NCI-H1092 treated with DMSO at 0.1 percent for 48 hours (cell line): ENCODE measurements around the gene TBXAS1.

Source experiments
- DNase-seq: peaks from one replicate; lab custom pipeline; 2025; lab: John Stamatoyannopoulos, UW

The TBXAS1 gene

GRCh38 chr7:139829025-139829774, at the start of gene TBXAS1:
TBXAS1 (plus strand) TSS chr7:139829264; CDS start chr7:139829391, 127 bp downstream.
- DNase-seq, result no peak

DNA sequence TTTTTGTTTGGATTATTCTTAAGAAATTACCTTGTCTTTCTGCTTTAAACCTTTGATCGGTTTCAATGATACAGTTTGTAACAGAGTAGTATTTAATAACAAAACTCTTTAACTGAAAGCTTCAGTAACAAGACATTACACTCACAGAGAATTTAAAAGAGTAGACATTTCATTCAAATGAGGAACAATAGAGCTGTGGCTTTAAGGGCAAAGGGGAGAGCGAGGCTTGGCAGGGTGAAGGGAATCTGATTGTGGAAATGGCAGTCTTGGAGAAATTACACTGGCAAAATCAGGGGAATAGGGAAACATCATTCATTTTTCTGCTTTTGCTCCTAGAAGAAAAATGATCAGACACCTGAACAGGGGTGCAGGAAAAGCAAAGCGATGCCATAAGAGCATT, 46.1 kb upstream of the TBXAS1 start:
- DNase-seq, result no peak

GRCh38 chr7:139783647-139784385, 45.2 kb upstream of the TBXAS1 start:
- no peak for DNase-seq

DNA sequence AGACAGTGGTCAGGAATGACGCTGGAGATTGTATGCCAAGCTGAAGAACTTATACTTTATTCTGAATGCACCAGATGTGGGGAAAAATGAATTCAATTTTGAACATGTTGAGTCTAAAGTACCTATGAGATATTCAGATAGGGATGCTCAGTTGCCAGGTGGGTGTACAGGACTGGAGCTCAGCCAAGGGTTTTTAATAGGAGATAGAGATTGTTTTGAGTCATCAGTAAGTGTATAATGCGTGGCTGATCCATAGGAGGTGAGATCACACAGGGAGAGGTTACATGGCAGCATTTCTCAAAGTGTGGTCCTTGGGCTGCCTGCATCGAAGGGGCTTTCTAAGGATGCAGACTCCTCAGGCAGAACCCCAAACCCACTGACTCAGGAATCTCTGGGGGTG, 44.4 kb upstream of the TBXAS1 start:
- DNase-seq, result no peak

- DNase-seq, result no peak
These were observed 37.7 kb upstream of the TBXAS1 start for GRCh38 chr7:139791316-139791715.

- no peak for DNase-seq
These were observed 31.5 kb upstream of the TBXAS1 start for GRCh38 chr7:139797607-139798006.

- DNase-seq, result no peak
These were observed 30.8 kb upstream of the TBXAS1 start for GRCh38 chr7:139798221-139798620.

DNA sequence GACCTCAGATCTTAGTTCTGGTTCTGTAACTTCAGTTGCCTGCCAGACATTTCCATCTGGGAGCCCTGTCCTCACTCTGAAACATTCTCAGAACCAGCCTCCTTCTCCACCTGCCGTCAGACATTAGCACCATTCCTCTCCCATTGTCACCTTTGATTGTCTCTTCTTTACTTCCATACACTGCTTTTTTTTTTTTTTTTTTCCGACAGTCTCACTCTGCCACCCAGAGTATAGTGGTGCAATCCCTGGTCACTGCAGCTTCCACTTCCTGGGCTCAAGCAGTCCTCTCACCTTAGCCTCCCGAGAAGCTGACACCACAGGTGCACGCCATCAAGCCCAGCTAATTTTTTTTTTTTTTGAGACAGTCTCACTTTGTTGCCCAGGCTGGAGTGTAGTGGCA, 30.2 kb upstream of the TBXAS1 start:
- DNase-seq, result no peak

- no peak for DNase-seq
These were observed 29.5 kb upstream of the TBXAS1 start for GRCh38 chr7:139799586-139799985.

DNA sequence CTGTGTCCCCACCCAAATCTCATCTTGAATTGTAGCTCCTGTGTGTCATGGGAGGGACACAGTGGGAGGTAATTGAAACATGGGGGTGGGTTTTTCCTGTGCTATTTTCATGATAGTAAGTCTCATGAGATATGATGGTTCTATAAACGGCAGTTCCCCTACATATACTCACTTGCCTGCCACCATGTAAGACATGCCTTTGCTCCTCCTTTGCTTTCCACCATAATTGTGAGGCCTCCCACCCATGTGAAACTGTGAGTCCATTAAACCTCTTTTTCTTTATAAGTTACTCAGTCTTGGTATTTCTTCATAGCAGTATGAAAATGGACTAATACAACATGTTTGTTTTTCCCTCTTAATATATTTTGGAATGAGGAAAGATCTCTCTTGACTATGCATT, 24.5 kb upstream of the TBXAS1 start:
- DNase-seq, result no peak

DNA sequence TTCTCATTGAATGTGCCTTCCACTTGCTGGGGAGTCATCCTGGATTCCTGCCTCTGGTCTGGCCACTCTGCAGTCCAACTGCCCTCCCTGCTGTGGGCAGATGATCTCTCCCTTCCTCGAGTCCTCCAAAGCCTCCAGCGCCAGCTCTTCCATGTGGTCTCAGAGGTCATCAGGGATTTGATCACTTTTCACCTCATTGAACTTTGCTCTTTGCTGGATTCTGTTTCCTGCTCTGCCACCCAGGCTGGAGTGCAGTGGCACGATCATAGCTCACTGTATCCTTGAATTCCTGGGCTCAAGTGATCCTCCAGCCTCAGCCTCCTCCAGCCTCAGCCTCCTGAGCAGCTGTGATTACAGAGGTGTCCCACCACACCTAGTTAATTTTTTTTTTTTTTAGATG, 22.1 kb upstream of the TBXAS1 start:
- DNase-seq, result no peak

DNA sequence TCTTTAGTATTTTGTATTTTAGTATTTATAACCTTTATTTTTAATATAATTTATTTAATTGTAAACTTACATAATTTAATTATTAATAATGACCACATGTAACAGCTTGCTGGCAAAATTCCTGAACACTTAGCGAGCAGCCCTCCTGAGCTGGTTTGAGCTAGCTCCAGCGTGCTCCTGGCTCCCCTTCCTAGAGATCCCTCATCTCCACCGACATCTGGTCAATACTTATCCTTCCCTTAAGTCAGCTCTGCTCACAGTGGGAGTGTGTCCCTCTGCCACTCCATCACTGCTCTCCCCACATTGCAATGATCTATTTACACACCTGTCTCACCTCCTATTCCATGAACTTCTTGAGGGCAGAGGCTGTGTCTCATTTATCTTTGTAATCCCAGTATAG, 20.6 kb upstream of the TBXAS1 start:
- DNase-seq, result peak; percentile 13

GRCh38 chr7:139808846-139809442, 20.1 kb upstream of the TBXAS1 start:
- no peak for DNase-seq

GRCh38 chr7:139811066-139811465, 18.0 kb upstream of the TBXAS1 start:
- no peak for DNase-seq

DNA sequence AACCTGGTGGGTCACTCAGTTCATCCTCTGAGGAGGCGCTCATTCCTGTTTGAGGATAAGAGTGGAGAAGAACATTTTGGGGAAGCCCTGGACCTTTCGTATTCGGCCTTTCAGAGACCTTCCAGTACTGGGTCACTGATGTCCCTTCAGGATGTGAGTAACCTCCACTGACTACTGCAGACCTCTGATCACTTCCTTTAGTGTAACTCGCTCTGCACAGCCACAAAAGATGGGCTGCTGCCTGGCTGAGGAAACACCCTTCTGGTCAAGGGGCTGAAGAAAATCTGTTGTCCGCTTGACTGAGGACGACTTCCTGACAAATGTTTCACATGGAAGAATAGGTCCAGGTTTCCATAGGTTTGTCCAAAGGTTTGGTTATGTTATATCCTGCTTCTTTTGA, 15.9 kb upstream of the TBXAS1 start:
- no peak for DNase-seq

- DNase-seq, result no peak
These were observed 15.4 kb upstream of the TBXAS1 start for GRCh38 chr7:139813689-139814088.

DNA sequence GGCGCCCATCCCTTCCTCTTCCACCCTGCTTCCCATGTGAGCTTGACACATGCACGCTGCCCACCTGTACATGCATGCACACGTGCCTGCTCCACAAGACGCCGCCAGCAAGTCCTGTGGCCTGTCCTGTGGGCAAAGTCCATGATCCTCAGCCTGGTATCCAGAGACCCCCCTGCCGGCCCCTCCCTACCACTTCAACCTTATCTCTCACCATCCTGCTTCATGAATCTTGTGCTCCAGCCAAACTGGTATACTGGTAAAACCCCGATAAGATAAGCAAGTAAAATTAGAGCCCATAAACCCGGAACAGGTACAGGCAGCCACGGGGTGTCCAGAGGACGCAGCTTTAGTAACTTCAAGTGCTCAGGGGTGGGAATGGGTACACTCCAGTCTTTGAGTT, 11.8 kb upstream of the TBXAS1 start:
- no peak for DNase-seq

DNA sequence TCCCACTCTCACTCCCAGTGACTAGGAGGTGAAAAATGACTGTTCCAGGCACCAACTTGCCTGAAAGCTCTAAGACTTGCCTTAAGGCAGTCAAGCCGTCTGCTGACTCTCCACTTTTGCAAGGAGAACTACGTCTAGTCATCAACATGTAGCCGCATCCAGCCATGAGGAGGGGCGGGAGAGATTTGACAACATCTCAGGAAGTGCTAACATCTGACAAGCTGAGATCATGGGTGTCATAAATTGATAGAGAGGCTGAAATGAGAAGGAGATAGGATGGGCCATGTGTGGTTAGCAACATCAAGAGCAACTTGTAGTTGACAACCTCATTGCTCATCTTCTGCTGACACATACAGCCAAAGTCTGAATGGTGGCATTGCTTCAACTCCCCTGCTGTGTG, 9.0 kb upstream of the TBXAS1 start:
- no peak for DNase-seq

- no peak for DNase-seq
These were observed 7.5 kb upstream of the TBXAS1 start for GRCh38 chr7:139821349-139822105.

DNA sequence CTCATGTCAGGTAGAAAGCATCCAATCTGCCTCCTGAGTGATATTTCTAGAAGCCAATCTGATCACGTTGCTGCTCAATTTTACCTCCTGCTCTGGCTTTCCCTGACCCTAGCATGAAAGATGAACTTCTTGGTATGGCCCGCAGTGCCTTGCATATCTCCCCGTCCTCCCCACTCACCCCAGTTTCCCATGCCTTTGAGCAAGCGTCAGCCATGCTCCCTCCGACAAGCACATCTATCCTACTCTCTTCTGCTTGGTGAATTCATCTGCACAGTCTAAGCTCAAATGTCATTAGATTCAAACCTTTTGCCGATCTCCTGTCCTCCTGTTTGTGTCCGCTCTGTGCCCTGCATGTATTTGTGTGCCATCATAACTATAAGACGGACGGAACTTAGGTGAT, 6.2 kb upstream of the TBXAS1 start:
- DNase-seq, result no peak

DNA sequence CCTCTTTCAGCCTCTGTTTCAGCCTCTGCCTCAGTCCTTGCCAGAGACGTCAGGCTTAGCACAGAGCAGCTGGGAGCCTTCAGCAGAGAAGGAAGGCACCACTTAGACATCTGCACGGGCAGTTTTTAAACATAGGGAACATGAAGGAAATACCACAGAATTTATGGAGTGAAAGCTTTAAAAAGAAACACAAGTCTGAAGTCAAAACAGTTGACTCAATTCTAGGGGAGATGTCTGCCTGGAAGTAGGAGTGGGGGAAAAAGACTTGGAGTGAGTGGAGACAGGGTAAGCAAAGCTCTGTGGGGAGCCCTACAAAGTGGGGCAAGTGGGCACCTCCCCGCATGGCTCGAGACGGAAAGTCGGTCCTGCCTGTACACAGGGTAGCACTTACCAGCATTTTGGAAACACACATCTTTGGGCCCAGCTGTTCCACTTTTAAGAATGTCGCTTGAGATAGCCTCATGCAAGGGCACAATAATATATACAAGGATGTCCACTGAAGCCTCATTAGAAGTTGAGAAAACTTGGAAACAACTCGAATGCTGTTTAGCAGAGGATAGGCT, 5.0 kb upstream of the TBXAS1 start:
- DNase-seq, result no peak

- no peak for DNase-seq
These were observed 3.3 kb upstream of the TBXAS1 start for GRCh38 chr7:139825666-139826290.
